Astrocyte of the spinal cord (primary cell): Measurements from ENCODE around the gene CEP192.
A peak's percentile ranks its signal among the peaks of the same experiment; 100 is the strongest.

Experiments
- DNase-seq: peaks from one replicate; pipeline ENCODE4 v3.0.0; 2011; ENCODE audit warnings: low read depth, low spot score
- H3K4me3 ChIP-seq: 2 replicates; pipeline ENCODE4 v1.5.1; 2011; ENCODE audit warnings: low read depth, mild to moderate bottlenecking, low read length, moderate library complexity
- CTCF ChIP-seq: IDR thresholded peaks from 2 replicates; pipeline ENCODE4 v1.5.1; 2012; ENCODE audit warnings: low read depth, mild to moderate bottlenecking, low read length, inconsistent platforms
- in situ Hi-C: cut with HindIII; loops from 2 replicates; pipeline ENCODE4 v1.10.0; 2017; ENCODE audit warnings: low sequenced_read_pairs

The CEP192 gene

GRCh38 chr18:13022644-13023043 lies 31.5 kb downstream of the CEP192 start:
- in situ Hi-C loops, result no loop called here
- H3K4me3 ChIP-seq, result no peak overlapping the region
- DNase-seq, result no peak
- no peak for TF ChIP-seq CTCF

- in situ Hi-C loops, result no loop called here
- H3K4me3 ChIP-seq, result no peak overlapping the region
- no peak for DNase-seq
- no peak for TF ChIP-seq CTCF
Measured at GRCh38 chr18:13025233-13025632, 34.1 kb downstream of the CEP192 start.

DNA sequence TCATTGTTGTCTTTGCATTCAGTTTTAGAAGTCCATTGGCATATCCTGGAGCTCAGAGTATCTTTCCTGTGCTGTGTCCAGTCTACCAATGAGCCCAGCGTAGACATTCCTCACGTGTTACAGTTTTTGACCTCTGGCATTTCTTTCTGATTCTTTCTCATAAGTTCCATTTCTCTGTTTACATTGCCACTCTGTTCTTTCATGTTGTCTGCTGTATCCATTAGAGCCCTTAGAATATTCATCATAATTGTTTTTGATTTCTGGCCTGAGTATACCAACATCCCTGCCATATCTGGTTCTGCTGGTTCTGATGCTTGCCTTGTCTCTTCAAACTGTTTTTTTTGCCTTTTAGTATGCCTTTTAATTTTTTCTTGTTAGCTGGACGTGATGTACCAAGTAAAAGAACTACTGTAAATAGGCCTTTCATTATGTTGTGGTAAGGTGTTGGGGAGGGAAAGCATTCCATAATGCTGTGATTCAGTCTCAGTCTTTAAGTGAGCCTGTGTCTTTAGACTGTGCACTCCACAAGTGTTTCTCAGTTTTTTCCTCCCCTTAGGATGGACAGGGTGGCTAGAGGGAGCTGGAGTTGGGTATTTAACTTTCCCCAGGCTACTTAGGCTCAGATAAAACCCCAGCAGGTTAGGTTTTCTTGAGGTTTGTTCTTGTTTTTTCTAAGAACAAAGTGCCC lies 35.6 kb downstream of the CEP192 start:
- in situ Hi-C loops, result no loop called here
- peak; percentile 56 for DNase-seq
- no peak for TF ChIP-seq CTCF
- H3K4me3 ChIP-seq, result no peak overlapping the region

GRCh38 chr18:13028869-13029268 lies 37.7 kb downstream of the CEP192 start:
- TF ChIP-seq CTCF, result no peak
- no peak overlapping the region for H3K4me3 ChIP-seq
- no peak for DNase-seq
- in situ Hi-C loops, result no loop called here

GRCh38 chr18:13032173-13032572 lies 41.0 kb downstream of the CEP192 start:
- TF ChIP-seq CTCF, result no peak
- no peak for DNase-seq
- H3K4me3 ChIP-seq, result no peak overlapping the region
- in situ Hi-C loops, result no loop called here

DNA sequence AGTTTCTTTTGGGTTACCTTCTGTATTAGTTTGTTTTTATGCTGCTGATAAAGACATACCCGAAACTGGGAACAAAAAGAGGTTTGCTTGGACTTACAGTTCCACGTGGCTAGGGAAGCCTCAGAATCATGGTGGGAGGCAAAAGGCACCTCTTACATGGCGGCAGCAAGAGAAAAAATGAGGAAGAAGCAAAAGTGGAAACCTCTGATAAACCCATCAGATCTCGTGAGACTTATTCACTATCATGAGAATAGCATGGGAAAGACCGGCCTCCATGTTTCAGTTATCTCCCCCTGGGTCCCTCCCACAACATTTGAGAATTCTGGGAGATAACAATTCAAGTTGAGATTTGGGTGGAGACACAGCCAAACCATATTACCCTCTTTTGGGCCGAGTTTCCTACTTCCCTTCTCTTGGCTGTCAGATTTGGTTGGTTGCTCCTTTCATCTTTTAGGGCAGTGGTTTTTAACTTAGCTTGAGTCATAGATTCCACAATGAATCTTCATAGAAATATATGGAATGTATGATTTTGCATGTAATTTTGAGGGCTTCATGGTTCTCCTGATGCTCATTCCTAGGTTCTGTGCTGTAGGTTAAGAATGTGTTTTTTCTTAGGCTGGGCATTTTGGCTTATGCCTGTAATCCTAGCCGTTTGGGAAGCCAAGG lies 44.2 kb downstream of the CEP192 start:
- no peak overlapping the region for H3K4me3 ChIP-seq
- DNase-seq, result no peak
- no peak for TF ChIP-seq CTCF
- in situ Hi-C loops, result no loop called here
